GM12801 (cell line): ENCODE measurements around the gene NREP.

Experiments
- CTCF ChIP-seq: IDR thresholded peaks from one replicate; pipeline ENCODE4 v1.5.1; 2011; ENCODE audit warnings: control low read depth; ENCODE audit not compliant: insufficient read length; ENCODE audit errors: extremely low read depth

The NREP gene

DNA sequence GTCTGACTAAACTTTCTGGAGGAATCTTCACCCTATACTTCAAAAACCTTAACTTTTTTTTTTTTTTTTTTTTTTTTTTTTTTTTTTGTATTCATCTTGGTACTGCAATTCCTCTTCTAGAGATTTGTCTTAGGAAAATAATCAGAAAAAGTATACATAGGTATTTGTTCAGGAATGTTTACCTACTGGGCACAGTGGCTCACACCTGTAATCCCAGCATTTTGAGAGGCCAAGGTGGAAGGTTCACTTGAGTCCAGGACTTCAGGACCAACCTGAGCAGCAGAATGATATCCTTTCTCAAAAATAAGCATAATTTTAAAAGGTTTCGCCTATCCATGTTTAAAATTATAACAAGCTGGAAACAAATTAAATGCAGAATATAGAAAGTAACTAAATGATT is 33.3 kb upstream of the NREP start:
- no peak for TF ChIP-seq CTCF

GRCh38 chr5:111787006-111787405 is 30.0 kb upstream of the NREP start:
- no peak for TF ChIP-seq CTCF

- no peak for TF ChIP-seq CTCF
Measured at GRCh38 chr5:111784491-111785181, 27.6 kb upstream of the NREP start.

GRCh38 chr5:111783537-111783936 is 26.5 kb upstream of the NREP start:
- no peak for TF ChIP-seq CTCF

GRCh38 chr5:111782216-111782615 is 25.2 kb upstream of the NREP start:
- TF ChIP-seq CTCF: no peak

DNA sequence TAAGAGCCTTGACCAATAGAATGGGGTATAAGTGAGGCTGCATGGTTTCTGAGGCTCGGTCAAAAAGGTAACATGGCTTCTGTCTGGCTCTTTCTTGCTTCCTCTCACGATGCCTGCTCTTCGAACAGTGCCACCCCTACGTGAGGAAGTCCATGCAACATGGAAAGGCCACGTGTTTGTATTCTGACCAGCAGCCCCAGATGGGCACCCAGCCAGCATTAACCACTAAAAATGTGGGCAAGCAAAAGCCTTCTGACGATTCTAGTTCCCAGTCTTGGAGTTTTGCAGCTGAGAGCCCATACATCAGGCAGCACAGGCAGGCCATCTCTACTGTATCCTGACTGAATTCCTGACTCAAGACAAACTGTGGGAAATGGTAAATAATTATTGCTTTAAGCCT is 24.2 kb upstream of the NREP start:
- TF ChIP-seq CTCF: no peak

DNA sequence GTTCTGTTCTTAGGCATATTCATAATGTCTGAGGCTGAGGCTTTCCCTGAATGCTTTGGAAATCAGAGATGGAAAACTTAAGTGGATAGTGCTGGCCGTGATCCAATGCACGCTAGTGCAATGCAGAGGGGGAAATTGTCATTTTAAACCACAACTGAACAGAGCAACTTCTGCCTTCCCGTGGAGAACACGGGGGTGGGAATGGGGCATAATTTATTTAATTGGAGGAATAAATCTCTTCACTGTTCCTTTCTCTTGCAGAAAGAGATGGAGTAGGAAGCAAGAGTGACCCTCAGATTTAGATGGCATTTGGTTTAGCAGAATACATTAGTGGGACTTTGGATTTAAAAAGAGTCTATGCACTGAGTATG is 22.9 kb upstream of the NREP start:
- TF ChIP-seq CTCF: no peak
